ENCODE data around the gene SNX25.

- TF ChIP-seq FOXM1 (IDR thresholded peaks at IDR 0.05; ENCODE audit: borderline replicate concordance, low read depth) (no peak), NFIC (IDR thresholded peaks at IDR 0.05) (no peak), TCF12 (IDR thresholded peaks at IDR 0.05; ENCODE audit: low read depth) (no peak), RAD21 (IDR thresholded peaks at IDR 0.05; ENCODE audit: low read depth) (no peak), CREB1 (IDR thresholded peaks at IDR 0.05; ENCODE audit: low read depth) (no peak), EP300 (IDR thresholded peaks at IDR 0.05; ENCODE audit: borderline replicate concordance) (no peak), TAF1 (IDR thresholded peaks at IDR 0.05; ENCODE audit: low read depth) (no peak), YY1 (IDR thresholded peaks at IDR 0.05; ENCODE audit: low read depth) (no peak), EGR1 (IDR thresholded peaks at IDR 0.05) (no peak), TEAD4 (IDR thresholded peaks at IDR 0.05) (no peak)
- TF ChIP-seq, protein P1, sequence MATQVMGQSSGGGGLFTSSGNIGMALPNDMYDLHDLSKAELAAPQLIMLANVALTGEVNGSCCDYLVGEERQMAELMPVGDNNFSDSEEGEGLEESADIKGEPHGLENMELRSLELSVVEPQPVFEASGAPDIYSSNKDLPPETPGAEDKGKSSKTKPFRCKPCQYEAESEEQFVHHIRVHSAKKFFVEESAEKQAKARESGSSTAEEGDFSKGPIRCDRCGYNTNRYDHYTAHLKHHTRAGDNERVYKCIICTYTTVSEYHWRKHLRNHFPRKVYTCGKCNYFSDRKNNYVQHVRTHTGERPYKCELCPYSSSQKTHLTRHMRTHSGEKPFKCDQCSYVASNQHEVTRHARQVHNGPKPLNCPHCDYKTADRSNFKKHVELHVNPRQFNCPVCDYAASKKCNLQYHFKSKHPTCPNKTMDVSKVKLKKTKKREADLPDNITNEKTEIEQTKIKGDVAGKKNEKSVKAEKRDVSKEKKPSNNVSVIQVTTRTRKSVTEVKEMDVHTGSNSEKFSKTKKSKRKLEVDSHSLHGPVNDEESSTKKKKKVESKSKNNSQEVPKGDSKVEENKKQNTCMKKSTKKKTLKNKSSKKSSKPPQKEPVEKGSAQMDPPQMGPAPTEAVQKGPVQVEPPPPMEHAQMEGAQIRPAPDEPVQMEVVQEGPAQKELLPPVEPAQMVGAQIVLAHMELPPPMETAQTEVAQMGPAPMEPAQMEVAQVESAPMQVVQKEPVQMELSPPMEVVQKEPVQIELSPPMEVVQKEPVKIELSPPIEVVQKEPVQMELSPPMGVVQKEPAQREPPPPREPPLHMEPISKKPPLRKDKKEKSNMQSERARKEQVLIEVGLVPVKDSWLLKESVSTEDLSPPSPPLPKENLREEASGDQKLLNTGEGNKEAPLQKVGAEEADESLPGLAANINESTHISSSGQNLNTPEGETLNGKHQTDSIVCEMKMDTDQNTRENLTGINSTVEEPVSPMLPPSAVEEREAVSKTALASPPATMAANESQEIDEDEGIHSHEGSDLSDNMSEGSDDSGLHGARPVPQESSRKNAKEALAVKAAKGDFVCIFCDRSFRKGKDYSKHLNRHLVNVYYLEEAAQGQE (IDR thresholded peaks at IDR 0.05; ENCODE audit: low read depth), result no peak
- TF ChIP-seq, protein P2, sequence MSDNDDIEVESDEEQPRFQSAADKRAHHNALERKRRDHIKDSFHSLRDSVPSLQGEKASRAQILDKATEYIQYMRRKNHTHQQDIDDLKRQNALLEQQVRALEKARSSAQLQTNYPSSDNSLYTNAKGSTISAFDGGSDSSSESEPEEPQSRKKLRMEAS (IDR thresholded peaks at IDR 0.05), result no peak
- TF ChIP-seq, protein P3, sequence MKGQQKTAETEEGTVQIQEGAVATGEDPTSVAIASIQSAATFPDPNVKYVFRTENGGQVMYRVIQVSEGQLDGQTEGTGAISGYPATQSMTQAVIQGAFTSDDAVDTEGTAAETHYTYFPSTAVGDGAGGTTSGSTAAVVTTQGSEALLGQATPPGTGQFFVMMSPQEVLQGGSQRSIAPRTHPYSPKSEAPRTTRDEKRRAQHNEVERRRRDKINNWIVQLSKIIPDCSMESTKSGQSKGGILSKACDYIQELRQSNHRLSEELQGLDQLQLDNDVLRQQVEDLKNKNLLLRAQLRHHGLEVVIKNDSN (IDR thresholded peaks at IDR 0.05), result no peak
Observed at GRCh38 chr4:185352741-185353140, 143.3 kb downstream of the SNX25 start.

Measured in Ishikawa (cell line).